Uterus (tissue), 4 donors: ENCODE measurements around the gene CPE. TPM values are rescaled to one million over a fixed set of nuclear protein-coding genes. Genes with fewer than 3 reads are reported as not detected.
"Not testable (repeated sequence)": the region's sequence is repeated elsewhere in the genome, so short reads cannot be mapped to it uniquely, and the experiment has no call there.

Experiments used
- DNase-seq, 2 donors: peaks; one replicate each; pipeline ENCODE4 v3.0.0-alpha.2; 2019 to 2020
- H3K27ac ChIP-seq, 2 donors: fragments of 200-600 bp; sonication (generic); 1 replicate in 1 of 2; 2 replicates in 1 of 2; pipeline ENCODE4 v1.5.1; 2016 to 2018
- H3K27me3 ChIP-seq, 2 donors: fragments of 200-600 bp; sonication (generic); one replicate each; pipeline ENCODE4 v1.5.1; 2018 to 2019; ENCODE audit warnings: control low read depth in 1 of 2
- H3K36me3 ChIP-seq, 2 donors: fragments of 200-600 bp; sonication (generic); one replicate each; pipeline ENCODE4 v1.5.1; 2019; ENCODE audit warnings: control low read depth in 1 of 2
- H3K4me1 ChIP-seq, 2 donors: fragments of 200-600 bp; sonication (generic); one replicate each; pipeline ENCODE4 v1.5.1; 2018 to 2019; ENCODE audit warnings: control low read depth in 1 of 2
- H3K4me3 ChIP-seq, 2 donors: fragments of 200-600 bp; sonication (generic); 1 replicate in 1 of 2; 2 replicates in 1 of 2; pipeline ENCODE4 v1.5.1; 2018 to 2019; ENCODE audit warnings: mild to moderate bottlenecking in 1 of 2
- H3K9me3 ChIP-seq, 2 donors: fragments of 200-600 bp; sonication (generic); one replicate each; pipeline ENCODE4 v1.5.1; 2019; ENCODE audit warnings: control low read depth in 1 of 2
- POLR2A ChIP-seq, 2 donors: fragments of 450-650 bp; IDR thresholded peaks; one replicate each; pipeline ENCODE4 v1.6.1; 2016; ENCODE audit warnings: antibody characterized with exemption in 2 of 2, mild to moderate bottlenecking in 1 of 2, moderate library complexity in 1 of 2
- intact Hi-C: fragments of 100-400 bp; cut with DNase I; formaldehyde crosslinking; loops from one replicate; pipeline ENCODE4 v1.15.1; 2023; ENCODE audit warnings: low total_unique reads
- total RNA-seq, 4 donors: library from RNA; depleted of rRNA in 3 of 4; stranded (reverse); fragments of >200 nt in 3 of 4; gene quantifications; one replicate each; pipeline versions ENCODE4 v1.1.0 to v1.2.4, GENCODE V29; 2014 to 2023
- TF ChIP-seq, protein P1 (sequence below), 4 experiments: fragments of 200-600 bp in 2 of 4; fragments of 450-650 bp in 2 of 4; sonication (generic) in 2 of 4; IDR thresholded peaks; one replicate each; pipeline ENCODE4 v1.5.1; 2016 to 2019; ENCODE audit warnings: antibody characterized with exemption in 4 of 4, mild to moderate bottlenecking in 2 of 4, moderate library complexity in 1 of 4
- donor health status: DM: yes; HTN: yes; CAD: no.

The CPE gene
- total RNA-seq, 4 donors from 2014 or later: 85.0 to 395 (median 129) TPM

DNA sequence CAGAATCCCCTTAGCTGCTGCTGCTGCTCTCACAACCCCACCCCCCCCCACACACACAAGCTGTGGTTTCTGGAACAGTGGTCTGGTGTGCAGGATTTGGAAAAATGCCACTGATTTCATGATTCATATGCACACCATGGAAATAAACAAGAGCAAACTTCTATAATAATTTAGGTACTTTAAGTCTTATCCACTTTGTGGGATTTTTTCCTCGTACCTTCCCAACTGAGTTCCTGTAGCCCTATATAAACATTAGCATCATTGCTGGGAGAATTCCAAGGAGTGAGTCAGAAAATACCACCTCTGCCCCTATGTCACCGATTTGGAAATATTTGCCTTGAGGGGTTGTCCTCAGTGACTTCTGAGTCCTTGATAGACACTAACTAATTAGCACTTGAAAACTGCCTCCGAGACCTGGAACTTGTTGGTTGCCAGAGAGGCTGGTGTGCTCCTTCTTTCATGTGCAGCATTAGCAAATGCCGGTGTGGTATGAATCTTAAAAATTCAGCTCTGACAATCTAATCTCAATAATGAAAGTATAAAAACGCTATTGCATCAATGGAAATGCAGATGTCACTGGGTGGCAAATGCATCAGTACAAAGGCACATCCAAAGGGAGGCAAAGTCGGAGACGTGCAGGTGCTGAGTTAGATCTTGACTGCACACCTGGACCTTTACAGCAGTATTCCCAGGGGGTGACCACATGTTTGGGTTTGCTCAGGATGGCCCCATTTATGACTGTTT lies 61.8 kb downstream of the CPE start:
- DNase-seq: no peak

DNA sequence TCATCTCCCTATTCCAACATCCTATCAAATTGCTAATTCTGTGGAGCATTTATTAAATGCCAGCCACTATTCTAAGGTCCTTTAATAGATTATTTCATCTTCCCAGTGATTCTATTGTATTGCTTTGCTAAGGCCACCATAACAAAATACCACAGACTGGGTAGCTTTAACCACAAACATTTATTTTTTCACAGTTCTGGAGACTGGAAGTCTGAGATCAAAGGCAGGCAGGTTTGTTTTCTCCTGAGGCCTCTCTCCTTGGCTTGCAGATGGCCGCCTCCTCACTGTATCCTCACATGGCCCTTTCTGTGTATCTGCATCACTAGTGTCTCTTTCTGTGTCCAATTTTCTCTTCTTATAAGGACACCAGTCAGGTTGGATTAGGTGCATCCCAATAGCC lies 64.5 kb downstream of the CPE start:
- Histone ChIP-seq H3K9me3 (no peaks in the 10 kb centered on the region), H3K4me1 (no peaks in the 10 kb centered on the region), H3K27ac (no peak overlapping the region), H3K36me3 (no peaks in the 10 kb centered on the region), H3K4me3 (no peak overlapping the region), H3K27me3 (no peaks in the 10 kb centered on the region)
- intact Hi-C loops: no loop called here
- TF ChIP-seq, protein P1, sequence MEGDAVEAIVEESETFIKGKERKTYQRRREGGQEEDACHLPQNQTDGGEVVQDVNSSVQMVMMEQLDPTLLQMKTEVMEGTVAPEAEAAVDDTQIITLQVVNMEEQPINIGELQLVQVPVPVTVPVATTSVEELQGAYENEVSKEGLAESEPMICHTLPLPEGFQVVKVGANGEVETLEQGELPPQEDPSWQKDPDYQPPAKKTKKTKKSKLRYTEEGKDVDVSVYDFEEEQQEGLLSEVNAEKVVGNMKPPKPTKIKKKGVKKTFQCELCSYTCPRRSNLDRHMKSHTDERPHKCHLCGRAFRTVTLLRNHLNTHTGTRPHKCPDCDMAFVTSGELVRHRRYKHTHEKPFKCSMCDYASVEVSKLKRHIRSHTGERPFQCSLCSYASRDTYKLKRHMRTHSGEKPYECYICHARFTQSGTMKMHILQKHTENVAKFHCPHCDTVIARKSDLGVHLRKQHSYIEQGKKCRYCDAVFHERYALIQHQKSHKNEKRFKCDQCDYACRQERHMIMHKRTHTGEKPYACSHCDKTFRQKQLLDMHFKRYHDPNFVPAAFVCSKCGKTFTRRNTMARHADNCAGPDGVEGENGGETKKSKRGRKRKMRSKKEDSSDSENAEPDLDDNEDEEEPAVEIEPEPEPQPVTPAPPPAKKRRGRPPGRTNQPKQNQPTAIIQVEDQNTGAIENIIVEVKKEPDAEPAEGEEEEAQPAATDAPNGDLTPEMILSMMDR (IDR thresholded peaks at IDR 0.05): no peak
- DNase-seq: no peak

More for the DNA sequence above, 61.8 kb downstream of the CPE start:
- TF ChIP-seq, protein P1 (IDR thresholded peaks at IDR 0.05): no peak
- no peak for TF ChIP-seq POLR2A (IDR thresholded peaks at IDR 0.05)
- Histone ChIP-seq H3K27ac (no peak overlapping the region), H3K27me3 (no peaks in the 10 kb centered on the region), H3K9me3 (no peaks in the 10 kb centered on the region), H3K4me3 (no peak overlapping the region), H3K36me3 (no peaks in the 10 kb centered on the region), H3K4me1 (no peaks in the 10 kb centered on the region)
- intact Hi-C loops: no loop called here

DNA sequence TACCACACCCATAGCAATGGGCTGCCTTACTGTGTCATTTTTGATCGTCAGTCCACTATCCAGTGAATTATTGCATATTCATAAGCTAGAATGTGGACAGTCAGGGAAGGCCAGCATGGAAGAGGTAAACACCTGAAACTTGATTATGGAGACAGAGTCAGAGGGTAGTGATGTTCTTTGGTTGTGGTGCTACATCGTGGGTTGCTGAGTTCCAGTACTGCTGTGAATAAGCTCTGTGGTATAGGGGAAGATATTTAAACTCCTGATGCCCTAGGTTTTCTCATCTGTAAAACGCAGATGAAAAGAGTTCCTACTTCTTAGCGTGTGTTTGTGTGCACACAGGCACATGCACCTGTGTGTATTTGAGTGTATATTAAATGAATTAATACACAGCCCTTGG lies 69.9 kb downstream of the CPE start:
- DNase-seq: no peak
- H3K9me3 ChIP-seq: no peaks in the 10 kb centered on the region
- no peak overlapping the region for H3K27ac ChIP-seq
- H3K27me3 ChIP-seq: no peaks in the 10 kb centered on the region
- intact Hi-C loops: no loop called here
- TF ChIP-seq, protein P1 (IDR thresholded peaks at IDR 0.05): no peak
- TF ChIP-seq POLR2A (IDR thresholded peaks at IDR 0.05): no peak
- no peaks in the 10 kb centered on the region for H3K4me1 ChIP-seq
- H3K36me3 ChIP-seq: no peaks in the 10 kb centered on the region
- H3K4me3 ChIP-seq: no peak overlapping the region

DNA sequence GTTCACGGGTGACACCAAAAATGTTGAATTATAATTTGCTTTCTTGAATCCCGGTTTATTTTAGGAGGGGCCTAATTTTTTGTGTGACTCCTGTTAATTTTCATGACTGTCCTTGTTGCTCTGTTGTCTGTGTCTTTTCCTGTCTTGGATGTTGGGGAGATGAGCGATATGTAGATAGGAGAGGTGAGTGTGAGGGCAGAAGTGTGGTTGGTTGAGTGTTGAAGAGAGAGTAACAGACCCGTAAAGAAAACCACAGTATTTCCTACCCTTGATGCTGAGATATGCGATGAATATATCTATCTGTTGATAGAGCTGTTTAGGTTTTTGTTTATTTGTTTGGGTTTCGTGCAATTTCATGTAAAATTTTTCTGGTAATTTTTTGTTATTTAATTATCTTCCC lies 70.5 kb downstream of the CPE start:
- no peak for DNase-seq
- no peak overlapping the region for H3K27ac ChIP-seq
- no peaks in the 10 kb centered on the region for H3K9me3 ChIP-seq
- H3K27me3 ChIP-seq: no peaks in the 10 kb centered on the region
- H3K36me3 ChIP-seq: no peaks in the 10 kb centered on the region
- H3K4me3 ChIP-seq: no peak overlapping the region
- no peaks in the 10 kb centered on the region for H3K4me1 ChIP-seq
- no peak for TF ChIP-seq POLR2A (IDR thresholded peaks at IDR 0.05)
- TF ChIP-seq, protein P1 (IDR thresholded peaks at IDR 0.05): no peak
- intact Hi-C loops: no loop called here

DNA sequence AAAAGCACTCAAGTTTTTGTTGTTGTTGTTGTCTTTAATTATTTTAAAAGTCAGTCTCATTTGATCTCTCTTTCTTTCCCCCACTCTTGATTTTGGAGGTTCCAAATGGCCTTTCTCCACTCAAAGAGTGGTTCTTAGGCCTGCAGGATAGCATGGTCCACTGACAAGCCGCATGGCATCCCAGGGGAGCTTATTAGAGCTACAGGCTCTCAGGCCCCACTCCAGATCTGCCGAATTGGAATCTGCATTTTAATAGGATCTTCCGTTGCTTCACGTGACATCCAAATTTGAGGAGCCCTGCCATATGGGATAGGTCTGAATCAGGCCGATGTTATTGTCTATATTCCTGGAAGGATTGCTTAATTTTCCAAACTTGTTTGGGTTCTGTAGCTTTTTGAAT lies 72.1 kb downstream of the CPE start:
- H3K27me3 ChIP-seq: no peaks in the 10 kb centered on the region
- intact Hi-C loops: no loop called here
- H3K4me3 ChIP-seq: no peak overlapping the region

DNA sequence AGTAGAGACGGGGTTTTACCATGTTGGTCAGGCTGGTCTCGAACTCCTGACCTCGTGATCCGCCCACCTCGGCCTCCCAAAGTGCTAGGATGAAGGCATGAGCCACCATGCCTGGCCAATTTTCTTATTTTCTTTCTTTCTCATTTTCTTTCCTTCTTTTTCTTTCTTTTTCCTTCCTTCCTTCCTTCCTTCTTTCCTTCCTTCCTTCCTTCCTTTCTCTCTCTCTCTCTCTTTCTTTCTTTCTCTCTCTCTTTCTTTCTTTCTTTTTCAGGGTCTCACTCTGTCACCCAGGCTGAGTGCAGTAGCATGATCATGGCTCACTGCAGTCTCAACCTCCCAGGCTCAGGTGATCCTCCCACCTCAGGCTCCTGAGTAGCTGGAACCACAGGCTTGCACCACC lies 74.3 kb downstream of the CPE start:
- DNase-seq, H3K36me3 ChIP-seq, H3K4me3 ChIP-seq, H3K9me3 ChIP-seq, intact Hi-C loops, H3K4me1 ChIP-seq, H3K27ac ChIP-seq, H3K27me3 ChIP-seq: not testable (repeated sequence)

More for the DNA sequence above, 72.1 kb downstream of the CPE start:
- Histone ChIP-seq H3K9me3 (no peaks in the 10 kb centered on the region), H3K27ac (no peak overlapping the region), H3K36me3 (no peaks in the 10 kb centered on the region), H3K4me1 (no peaks in the 10 kb centered on the region)
- TF ChIP-seq, protein P1 (IDR thresholded peaks at IDR 0.05): no peak
- TF ChIP-seq POLR2A (IDR thresholded peaks at IDR 0.05): no peak
- no peak for DNase-seq
